ENCODE data around the gene SIL1. TPM values are rescaled to one million over a fixed set of nuclear protein-coding genes. Genes with fewer than 3 reads are reported as not detected.

The SIL1 gene
- total and polyA plus RNA-seq, 5 donors from 2014 or later: 9.8 to 12.3 (median 11.2) TPM

GRCh38 chr5:138989720-138990119 is 208.4 kb downstream of the SIL1 start:
- no peak overlapping the region for H3K4me3 ChIP-seq (ENCODE audit: low read depth, low read length)
- H3K9me3 Mint-ChIP-seq: peaks cover 0 to 1% (median 0%) of the 10 kb centered on the region in 7 donors
- ATAC-seq (ENCODE audit: low read depth in 2 of 2) (no peak), DNase-seq (no peak)
- no peaks in the 10 kb centered on the region for H3K4me1 ChIP-seq (ENCODE audit: control insufficient read depth, insufficient read depth, low read length, poor library complexity, severe bottlenecking)
- no peaks in the 10 kb centered on the region for H3K27me3 ChIP-seq (ENCODE audit: control insufficient read depth, insufficient read depth, low read length)
- peaks cover 7% of the 10 kb centered on the region for H3K36me3 Mint-ChIP-seq
- no peak overlapping the region for H3K27ac ChIP-seq (ENCODE audit: insufficient read depth, low read length, poor library complexity, severe bottlenecking)
- H3K4me1 Mint-ChIP-seq: peaks cover 0 to 3% (median 0%) of the 10 kb centered on the region in 4 donors
- H3K27ac Mint-ChIP-seq: no peak overlapping the region
- H3K36me3 ChIP-seq (ENCODE audit: control insufficient read depth, insufficient read depth, low read length): no peaks in the 10 kb centered on the region
- H3K9me3 ChIP-seq (ENCODE audit: control insufficient read depth in 2 of 2, low read length in 2 of 2): no peaks in the 10 kb centered on the region
- no peaks in the 10 kb centered on the region for H3K27me3 Mint-ChIP-seq
- H3K4me3 Mint-ChIP-seq: no peak overlapping the region

DNA sequence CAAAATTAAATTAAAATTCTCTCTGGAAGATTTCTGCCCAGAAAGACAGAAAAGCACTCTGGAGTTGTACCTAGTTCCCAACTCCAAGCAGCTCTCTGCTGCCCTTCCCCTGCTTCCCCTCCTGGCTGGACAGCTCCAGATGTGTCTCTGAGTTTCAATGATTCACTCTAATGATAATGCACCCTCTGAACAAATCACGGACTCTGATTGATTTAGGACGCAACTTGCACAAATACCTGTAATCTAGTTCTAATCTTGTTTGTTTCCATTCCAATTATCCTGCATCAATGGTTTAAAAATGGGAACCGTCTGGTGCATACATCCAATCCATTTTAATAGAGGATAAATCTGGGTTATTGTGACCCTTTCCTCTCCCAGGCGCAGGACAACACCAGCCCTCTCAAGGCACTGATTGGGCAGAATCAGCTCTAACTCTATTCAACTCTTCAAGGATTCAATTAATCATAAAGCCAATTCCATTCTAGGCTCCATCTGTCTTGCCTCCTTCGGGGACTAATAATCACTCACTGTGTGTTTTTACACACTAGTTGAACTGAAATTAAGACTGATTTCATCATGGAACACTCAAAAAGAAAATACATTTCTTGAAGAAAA is 211.9 kb downstream of the SIL1 start:
- Mint-ChIP-seq H3K9me3 (peaks cover 0 to 1% (median 0%) of the 10 kb centered on the region in 7 donors), H3K4me1 (peaks cover 0 to 16% (median 10%) of the 10 kb centered on the region in 4 donors), H3K27ac (peak overlapping the region in 1 of 3 donors; percentile 17), H3K36me3 (peaks cover 15% of the 10 kb centered on the region), H3K4me3 (no peak overlapping the region), H3K27me3 (no peaks in the 10 kb centered on the region)
- Histone ChIP-seq H3K9me3 (ENCODE audit: control insufficient read depth in 2 of 2, low read length in 2 of 2) (no peaks in the 10 kb centered on the region), H3K27me3 (ENCODE audit: control insufficient read depth, insufficient read depth, low read length) (no peaks in the 10 kb centered on the region), H3K4me1 (ENCODE audit: control insufficient read depth, insufficient read depth, low read length, poor library complexity, severe bottlenecking) (no peaks in the 10 kb centered on the region), H3K4me3 (ENCODE audit: low read depth, low read length) (no peak overlapping the region), H3K36me3 (ENCODE audit: control insufficient read depth, insufficient read depth, low read length) (no peaks in the 10 kb centered on the region), H3K27ac (ENCODE audit: insufficient read depth, low read length, poor library complexity, severe bottlenecking) (no peak overlapping the region)
- ATAC-seq (ENCODE audit: low read depth in 2 of 2) (no peak), DNase-seq (no peak)

- ATAC-seq (ENCODE audit: low read depth in 2 of 2) (no peak), DNase-seq (no peak)
- no peaks in the 10 kb centered on the region for H3K27me3 Mint-ChIP-seq
- H3K9me3 Mint-ChIP-seq: peaks cover 0 to 1% (median 0%) of the 10 kb centered on the region in 7 donors
- Histone ChIP-seq H3K9me3 (ENCODE audit: control insufficient read depth in 2 of 2, low read length in 2 of 2) (no peaks in the 10 kb centered on the region), H3K4me3 (ENCODE audit: low read depth, low read length) (no peak overlapping the region), H3K27me3 (ENCODE audit: control insufficient read depth, insufficient read depth, low read length) (no peaks in the 10 kb centered on the region), H3K4me1 (ENCODE audit: control insufficient read depth, insufficient read depth, low read length, poor library complexity, severe bottlenecking) (no peaks in the 10 kb centered on the region), H3K36me3 (ENCODE audit: control insufficient read depth, insufficient read depth, low read length) (no peaks in the 10 kb centered on the region), H3K27ac (ENCODE audit: insufficient read depth, low read length, poor library complexity, severe bottlenecking) (no peak overlapping the region)
- peaks cover 0 to 21% (median 11%) of the 10 kb centered on the region in 4 donors for H3K4me1 Mint-ChIP-seq
- H3K4me3 Mint-ChIP-seq: no peak overlapping the region
- peak overlapping the region in 2 of 3 donors; percentile 44 to 58 for H3K27ac Mint-ChIP-seq
- peaks cover 15% of the 10 kb centered on the region for H3K36me3 Mint-ChIP-seq
These were observed 212.5 kb downstream of the SIL1 start for GRCh38 chr5:138985683-138986082.

- Histone ChIP-seq H3K9me3 (ENCODE audit: control insufficient read depth in 2 of 2, low read length in 2 of 2) (no peaks in the 10 kb centered on the region), H3K36me3 (ENCODE audit: control insufficient read depth, insufficient read depth, low read length) (no peaks in the 10 kb centered on the region), H3K27me3 (ENCODE audit: control insufficient read depth, insufficient read depth, low read length) (no peaks in the 10 kb centered on the region), H3K4me3 (ENCODE audit: low read depth, low read length) (no peak overlapping the region), H3K4me1 (ENCODE audit: control insufficient read depth, insufficient read depth, low read length, poor library complexity, severe bottlenecking) (peaks cover 2% of the 10 kb centered on the region), H3K27ac (ENCODE audit: insufficient read depth, low read length, poor library complexity, severe bottlenecking) (no peak overlapping the region)
- peaks cover 15% of the 10 kb centered on the region for H3K36me3 Mint-ChIP-seq
- DNase-seq (no peak), ATAC-seq (ENCODE audit: low read depth in 2 of 2) (no peak)
- peak overlapping the region in 2 of 3 donors; percentile 44 to 58 for H3K27ac Mint-ChIP-seq
- peaks cover under 1 to 26% (median 14%) of the 10 kb centered on the region in 4 donors for H3K4me1 Mint-ChIP-seq
- H3K4me3 Mint-ChIP-seq: no peak overlapping the region
- no peaks in the 10 kb centered on the region for H3K27me3 Mint-ChIP-seq
- H3K9me3 Mint-ChIP-seq: peaks cover 0 to 1% (median 0%) of the 10 kb centered on the region in 7 donors
These were observed 212.9 kb downstream of the SIL1 start for GRCh38 chr5:138985256-138985655.

- H3K4me3 ChIP-seq (ENCODE audit: low read depth, low read length): no peak overlapping the region
- no peaks in the 10 kb centered on the region for H3K27me3 ChIP-seq (ENCODE audit: control insufficient read depth, insufficient read depth, low read length)
- peaks cover 8% of the 10 kb centered on the region for H3K4me1 ChIP-seq (ENCODE audit: control insufficient read depth, insufficient read depth, low read length, poor library complexity, severe bottlenecking)
- H3K27ac Mint-ChIP-seq: no peak overlapping the region
- ATAC-seq (ENCODE audit: low read depth in 2 of 2) (no peak), DNase-seq (no peak)
- no peaks in the 10 kb centered on the region for H3K9me3 ChIP-seq (ENCODE audit: control insufficient read depth in 2 of 2, low read length in 2 of 2)
- peaks cover 0 to 1% (median 0%) of the 10 kb centered on the region in 7 donors for H3K9me3 Mint-ChIP-seq
- no peak overlapping the region for H3K27ac ChIP-seq (ENCODE audit: insufficient read depth, low read length, poor library complexity, severe bottlenecking)
- H3K4me1 Mint-ChIP-seq: peaks cover 5 to 33% (median 19%) of the 10 kb centered on the region in 4 donors
- H3K4me3 Mint-ChIP-seq: no peak overlapping the region
- no peaks in the 10 kb centered on the region for H3K27me3 Mint-ChIP-seq
- peaks cover 12% of the 10 kb centered on the region for H3K36me3 Mint-ChIP-seq
- H3K36me3 ChIP-seq (ENCODE audit: control insufficient read depth, insufficient read depth, low read length): no peaks in the 10 kb centered on the region
These were observed 214.2 kb downstream of the SIL1 start for GRCh38 chr5:138983984-138984383.

DNA sequence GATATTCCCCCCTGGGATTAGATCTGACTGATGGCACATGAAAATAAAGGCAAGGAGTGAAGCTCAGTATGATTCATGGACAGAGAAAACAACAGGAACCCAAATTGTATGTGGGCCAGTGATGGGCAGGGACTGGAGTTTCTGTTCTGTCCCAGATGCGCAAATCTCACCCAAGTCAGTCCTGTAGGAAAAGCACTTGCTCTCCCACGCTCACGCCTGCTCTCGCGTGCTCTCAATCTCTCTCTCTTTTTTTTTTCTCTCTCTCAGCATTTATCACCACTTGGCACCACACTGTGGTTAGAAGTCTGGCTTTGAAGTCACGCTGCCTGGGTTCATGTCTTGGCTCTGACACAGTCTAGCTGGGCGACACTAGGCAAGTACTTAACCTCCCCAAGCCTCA is 216.6 kb downstream of the SIL1 start:
- Mint-ChIP-seq H3K27ac (no peak overlapping the region), H3K4me1 (peaks cover 5 to 33% (median 19%) of the 10 kb centered on the region in 4 donors), H3K4me3 (peak overlapping the region in 2 of 4 donors; percentile 5 to 47), H3K9me3 (no peaks in the 10 kb centered on the region), H3K36me3 (peaks cover 17% of the 10 kb centered on the region), H3K27me3 (no peaks in the 10 kb centered on the region)
- peaks cover 8% of the 10 kb centered on the region for H3K4me1 ChIP-seq (ENCODE audit: control insufficient read depth, insufficient read depth, low read length, poor library complexity, severe bottlenecking)
- H3K27ac ChIP-seq (ENCODE audit: insufficient read depth, low read length, poor library complexity, severe bottlenecking): no peak overlapping the region
- H3K36me3 ChIP-seq (ENCODE audit: control insufficient read depth, insufficient read depth, low read length): no peaks in the 10 kb centered on the region
- DNase-seq (peak in 2 of 3 donors; percentile 5 to 52), ATAC-seq (ENCODE audit: low read depth in 2 of 2) (peak in 1 of 2 donors; percentile 57)
- H3K27me3 ChIP-seq (ENCODE audit: control insufficient read depth, insufficient read depth, low read length): no peaks in the 10 kb centered on the region
- H3K4me3 ChIP-seq (ENCODE audit: low read depth, low read length): peak overlapping the region; percentile 8
- H3K9me3 ChIP-seq (ENCODE audit: control insufficient read depth in 2 of 2, low read length in 2 of 2): no peaks in the 10 kb centered on the region

DNA sequence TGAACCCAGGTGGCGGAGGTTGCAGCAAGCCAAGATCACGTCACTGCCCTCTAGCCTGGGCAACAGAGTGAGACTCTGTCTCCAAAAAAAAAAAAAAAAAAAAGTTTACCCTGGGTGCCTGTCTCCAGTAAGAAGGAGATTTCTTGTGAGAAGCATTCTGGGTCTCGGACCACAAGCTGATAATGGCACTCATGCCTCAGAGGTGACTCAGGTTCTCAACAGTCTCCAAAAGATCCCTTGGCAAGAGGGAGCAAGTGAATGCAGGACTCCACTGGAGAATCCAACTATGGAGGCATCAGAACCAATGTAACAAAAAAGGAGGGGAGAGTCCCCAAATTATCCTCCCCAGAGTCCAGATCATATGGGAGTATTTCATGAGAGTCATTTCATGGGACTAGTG is 217.0 kb downstream of the SIL1 start:
- Mint-ChIP-seq H3K4me3 (peak overlapping the region in 2 of 4 donors; percentile 47 to 48), H3K27ac (peak overlapping the region in 2 of 3 donors; percentile 9 to 26), H3K4me1 (peaks cover 5 to 33% (median 19%) of the 10 kb centered on the region in 4 donors), H3K27me3 (no peaks in the 10 kb centered on the region), H3K36me3 (peaks cover 17% of the 10 kb centered on the region), H3K9me3 (no peaks in the 10 kb centered on the region)
- H3K36me3 ChIP-seq (ENCODE audit: control insufficient read depth, insufficient read depth, low read length): no peaks in the 10 kb centered on the region
- peaks cover 8% of the 10 kb centered on the region for H3K4me1 ChIP-seq (ENCODE audit: control insufficient read depth, insufficient read depth, low read length, poor library complexity, severe bottlenecking)
- no peak overlapping the region for H3K27ac ChIP-seq (ENCODE audit: insufficient read depth, low read length, poor library complexity, severe bottlenecking)
- H3K9me3 ChIP-seq (ENCODE audit: control insufficient read depth in 2 of 2, low read length in 2 of 2): no peaks in the 10 kb centered on the region
- H3K4me3 ChIP-seq (ENCODE audit: low read depth, low read length): no peak overlapping the region
- H3K27me3 ChIP-seq (ENCODE audit: control insufficient read depth, insufficient read depth, low read length): no peaks in the 10 kb centered on the region
- ATAC-seq (ENCODE audit: low read depth in 2 of 2) (no peak), DNase-seq (no peak)

DNA sequence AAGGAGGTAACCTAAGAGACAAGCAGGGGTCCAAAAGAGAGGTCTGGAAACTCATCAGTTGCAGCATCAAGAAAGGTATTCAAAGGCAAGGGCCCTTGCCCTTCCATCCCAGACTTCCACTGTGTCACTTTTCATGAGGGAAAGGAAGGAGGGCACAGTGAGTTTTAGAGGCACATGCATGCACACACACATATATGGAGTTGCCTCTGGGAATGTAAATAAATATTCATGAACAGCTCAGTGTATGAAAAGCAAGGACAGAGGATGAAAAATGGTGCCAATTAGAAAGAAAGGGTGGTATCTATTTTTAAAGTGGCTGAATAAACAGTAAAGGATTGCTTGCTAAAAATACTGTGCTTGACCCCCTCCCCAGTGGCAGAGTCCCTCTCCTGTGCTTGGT is 217.7 kb downstream of the SIL1 start:
- H3K27me3 ChIP-seq (ENCODE audit: control insufficient read depth, insufficient read depth, low read length): no peaks in the 10 kb centered on the region
- Mint-ChIP-seq H3K4me3 (peak overlapping the region in 3 of 4 donors; percentile 2 to 76 (median 33)), H3K27ac (peak overlapping the region; percentile 9 to 72 (median 71)), H3K4me1 (peaks cover 5 to 33% (median 22%) of the 10 kb centered on the region in 4 donors), H3K36me3 (peaks cover 17% of the 10 kb centered on the region), H3K27me3 (no peaks in the 10 kb centered on the region), H3K9me3 (no peaks in the 10 kb centered on the region)
- no peak for ATAC-seq (ENCODE audit: low read depth in 2 of 2)
- no peaks in the 10 kb centered on the region for H3K36me3 ChIP-seq (ENCODE audit: control insufficient read depth, insufficient read depth, low read length)
- H3K9me3 ChIP-seq (ENCODE audit: control insufficient read depth in 2 of 2, low read length in 2 of 2): no peaks in the 10 kb centered on the region
- no peak overlapping the region for H3K27ac ChIP-seq (ENCODE audit: insufficient read depth, low read length, poor library complexity, severe bottlenecking)
- no peak for DNase-seq
- H3K4me1 ChIP-seq (ENCODE audit: control insufficient read depth, insufficient read depth, low read length, poor library complexity, severe bottlenecking): peaks cover 8% of the 10 kb centered on the region
- peak overlapping the region; percentile 26 for H3K4me3 ChIP-seq (ENCODE audit: low read depth, low read length)

Data from CD4-positive, CD25-positive, alpha-beta regulatory T cell (primary cell).